Measurements from ENCODE around the gene USP16.
"Not testable (repeated sequence)": the region's sequence is repeated elsewhere in the genome, so short reads cannot be mapped to it uniquely, and the experiment has no call there.

The USP16 gene

GRCh38 chr21:29007135-29007534 lies 17.3 kb upstream of the USP16 start:
- no peak for DNase-seq (ENCODE audit: low read depth)
- no peak overlapping the region for H3K4me3 ChIP-seq (ENCODE audit: low read depth, low read length)
- no peak for TF ChIP-seq MAX (IDR thresholded peaks at IDR 0.05; ENCODE audit: low read depth, low read length)
- no peak for TF ChIP-seq POLR2A (IDR thresholded peaks at IDR 0.05; ENCODE audit: extremely low read depth, insufficient read length)
- no peak for TF ChIP-seq MYC (IDR thresholded peaks at IDR 0.05; ENCODE audit: low read depth, low read length)
- TF ChIP-seq CTCF (IDR thresholded peaks at IDR 0.05; ENCODE audit: low read depth, low read length) = no peak

GRCh38 chr21:29007810-29008209 lies 16.7 kb upstream of the USP16 start:
- TF ChIP-seq MYC (IDR thresholded peaks at IDR 0.05; ENCODE audit: low read depth, low read length) (no peak), POLR2A (IDR thresholded peaks at IDR 0.05; ENCODE audit: extremely low read depth, insufficient read length) (no peak), MAX (IDR thresholded peaks at IDR 0.05; ENCODE audit: low read depth, low read length) (no peak)
- H3K4me3 ChIP-seq (ENCODE audit: low read depth, low read length) = no peak overlapping the region
- no peak for DNase-seq (ENCODE audit: low read depth)

GRCh38 chr21:29008367-29008766 lies 16.1 kb upstream of the USP16 start:
- no peak for TF ChIP-seq CTCF (IDR thresholded peaks at IDR 0.05; ENCODE audit: low read depth, low read length)
- TF ChIP-seq POLR2A (IDR thresholded peaks at IDR 0.05; ENCODE audit: extremely low read depth, insufficient read length) = no peak
- TF ChIP-seq MYC (IDR thresholded peaks at IDR 0.05; ENCODE audit: low read depth, low read length) = no peak
- TF ChIP-seq MAX (IDR thresholded peaks at IDR 0.05; ENCODE audit: low read depth, low read length) = no peak
- H3K4me3 ChIP-seq (ENCODE audit: low read depth, low read length) = no peak overlapping the region
- DNase-seq (ENCODE audit: low read depth) = no peak

GRCh38 chr21:29011236-29011635 lies 13.2 kb upstream of the USP16 start:
- not testable (repeated sequence) for DNase-seq (ENCODE audit: low read depth); H3K4me3 ChIP-seq (ENCODE audit: low read depth, low read length)

GRCh38 chr21:29017639-29018237 lies 6.7 kb upstream of the USP16 start:
- peak; percentile 42 for DNase-seq (ENCODE audit: low read depth)
- TF ChIP-seq MAX (IDR thresholded peaks at IDR 0.05; ENCODE audit: low read depth, low read length) (no peak), POLR2A (IDR thresholded peaks at IDR 0.05; ENCODE audit: extremely low read depth, insufficient read length) (no peak), MYC (IDR thresholded peaks at IDR 0.05; ENCODE audit: low read depth, low read length) (no peak), CTCF (IDR thresholded peaks at IDR 0.05; ENCODE audit: low read depth, low read length) (no peak)
- peak overlapping the region; percentile 79 for H3K4me3 ChIP-seq (ENCODE audit: low read depth, low read length)

- H3K4me3 ChIP-seq (ENCODE audit: low read depth, low read length) = peak overlapping the region; percentile 79
- DNase-seq (ENCODE audit: low read depth) = peak; percentile 19
- TF ChIP-seq CTCF (IDR thresholded peaks at IDR 0.05; ENCODE audit: low read depth, low read length) (no peak), MAX (IDR thresholded peaks at IDR 0.05; ENCODE audit: low read depth, low read length) (no peak), POLR2A (IDR thresholded peaks at IDR 0.05; ENCODE audit: extremely low read depth, insufficient read length) (no peak), MYC (IDR thresholded peaks at IDR 0.05; ENCODE audit: low read depth, low read length) (no peak)
These were observed 5.9 kb upstream of the USP16 start for GRCh38 chr21:29018540-29018939.

- TF ChIP-seq MAX (IDR thresholded peaks at IDR 0.05; ENCODE audit: low read depth, low read length) (no peak), MYC (IDR thresholded peaks at IDR 0.05; ENCODE audit: low read depth, low read length) (no peak), POLR2A (IDR thresholded peaks at IDR 0.05; ENCODE audit: extremely low read depth, insufficient read length) (no peak), CTCF (IDR thresholded peaks at IDR 0.05; ENCODE audit: low read depth, low read length) (no peak)
- no peak overlapping the region for H3K4me3 ChIP-seq (ENCODE audit: low read depth, low read length)
- peak; percentile 15 for DNase-seq (ENCODE audit: low read depth)
These were observed 2.3 kb upstream of the USP16 start for GRCh38 chr21:29022166-29022565.
